SK-N-SH (cell line): ENCODE measurements around the gene GOLGA5. TPM values are rescaled to one million over a fixed set of nuclear protein-coding genes. Genes with fewer than 3 reads are reported as not detected.

Source experiments
- CTCF ChIA-PET: fragments of 300-600, 350-600 bp; formaldehyde crosslinking; extraction: SDS; loops from one replicate; lab custom pipeline; 2021; lab: Yijun Ruan, JAX
- POLR2A ChIA-PET: fragments of 350-600 bp; sonication (Branson Sonifier 250); formaldehyde crosslinking; extraction: SDS; loops from one replicate; lab custom pipeline; 2020; ENCODE audit warnings: antibody characterized with exemption, inconsistent platforms; lab: Yijun Ruan, JAX
- DNase-seq: peaks from one replicate; pipeline ENCODE4 v3.0.0; 2012
- H2AFZ ChIP-seq: fragments of 200-600 bp; sonication (generic); 2 replicates; pipeline ENCODE4 v1.8.1; 2016; ENCODE audit warnings: antibody characterized with exemption, mild to moderate bottlenecking, low read depth
- H3F3A ChIP-seq: fragments of 200-600 bp; sonication (generic); replicated peaks from 2 replicates; pipeline ENCODE3; 2016; ENCODE audit warnings: antibody characterized with exemption, mild to moderate bottlenecking; ENCODE audit not compliant: insufficient read depth
- H3K27ac ChIP-seq, 2 experiments: fragments of 200-500 bp in 1 of 2; fragments of 200-600 bp in 1 of 2; sonication (Bioruptor generic) in 1 of 2; sonication (generic), shearing (Covaris generic) in 1 of 2; 2 replicates each; pipeline versions ENCODE4 v1.5.1 to v1.6.1; 2014 to 2016; ENCODE audit warnings: low read depth in 2 of 2, inconsistent platforms in 1 of 2, low read length in 1 of 2, mild to moderate bottlenecking in 1 of 2, mixed read lengths in 1 of 2
- H3K27me3 ChIP-seq: fragments of 200-600 bp; sonication (generic), shearing (Covaris generic); 2 replicates; pipeline ENCODE4 v1.6.1; 2016; ENCODE audit warnings: mixed run types; ENCODE audit not compliant: insufficient read depth
- H3K36me3 ChIP-seq, 2 experiments: fragments of 200-500 bp in 1 of 2; fragments of 200-600 bp in 1 of 2; sonication (Bioruptor generic) in 1 of 2; sonication (generic) in 1 of 2; replicated peaks in 1 of 2; 2 replicates each; pipeline versions ENCODE3 to v1.5.1; 2014 to 2016; ENCODE audit warnings: low read length in 1 of 2, mild to moderate bottlenecking in 1 of 2; ENCODE audit not compliant: insufficient read depth in 2 of 2, control insufficient read depth in 1 of 2
- H3K4me1 ChIP-seq, 2 experiments: fragments of 200-500 bp in 1 of 2; fragments of 200-600 bp in 1 of 2; sonication (Bioruptor generic) in 1 of 2; sonication (generic), shearing (Covaris generic) in 1 of 2; 2 replicates each; pipeline versions ENCODE4 v1.5.1 to v1.6.1; 2014 to 2016; ENCODE audit warnings: low read depth in 1 of 2, low read length in 1 of 2, mixed run types in 1 of 2; ENCODE audit not compliant: insufficient read depth in 2 of 2, control insufficient read depth in 1 of 2
- H3K4me2 ChIP-seq: fragments of 200-600 bp; sonication (generic), shearing (Covaris generic); 2 replicates; pipeline ENCODE4 v1.6.1; 2017; ENCODE audit warnings: mixed run types
- H3K4me3 ChIP-seq, 2 experiments: fragments of 200-500 bp in 1 of 2; fragments of 200-600 bp in 1 of 2; sonication (Bioruptor generic) in 1 of 2; sonication (generic), shearing (Covaris generic) in 1 of 2; 2 replicates each; pipeline versions ENCODE4 v1.5.1 to v1.8.1; 2014 to 2016; ENCODE audit warnings: low read depth in 2 of 2, inconsistent platforms in 1 of 2, low read length in 1 of 2, mild to moderate bottlenecking in 1 of 2, mixed read lengths in 1 of 2, moderate library complexity in 1 of 2
- H3K79me2 ChIP-seq: fragments of 200-600 bp; sonication (generic); 2 replicates; pipeline ENCODE4 v1.8.1; 2017; ENCODE audit warnings: mild to moderate bottlenecking; ENCODE audit not compliant: insufficient read depth
- H3K9ac ChIP-seq: fragments of 200-600 bp; sonication (generic); 2 replicates; pipeline ENCODE4 v1.6.1; 2017; ENCODE audit warnings: mixed run types
- H3K9me2 ChIP-seq: fragments of 200-600 bp; sonication (generic); 2 replicates; pipeline ENCODE4 v1.6.1; 2017; ENCODE audit warnings: mixed run types
- H3K9me3 ChIP-seq: fragments of 200-600 bp; sonication (generic); 2 replicates; pipeline ENCODE4 v1.6.1; 2017; ENCODE audit warnings: mixed run types, mild to moderate bottlenecking, moderate library complexity
- H4K20me1 ChIP-seq: fragments of 200-600 bp; sonication (generic); 2 replicates; pipeline ENCODE4 v1.6.1; 2017; ENCODE audit warnings: mild to moderate bottlenecking, mixed run types; ENCODE audit not compliant: insufficient read depth
- CTCF ChIP-seq: fragments of 200-600 bp; sonication (generic); IDR thresholded peaks from 2 replicates; pipeline ENCODE4 v1.6.1; 2017; ENCODE audit warnings: antibody characterized with exemption, mild to moderate bottlenecking, moderate library complexity
- EP300 ChIP-seq, 2 experiments: IDR thresholded peaks; 2 replicates each; pipeline versions ENCODE4 v1.4.0 to v1.6.1; 2012; ENCODE audit warnings: borderline replicate concordance in 1 of 2, low read depth in 1 of 2, low read length in 1 of 2
- FOSL2 ChIP-seq: IDR thresholded peaks from 2 replicates; pipeline ENCODE4 v1.4.0; 2012; ENCODE audit warnings: low read depth, mild to moderate bottlenecking, moderate library complexity, borderline replicate concordance
- FOXJ3 ChIP-seq: sonication (generic); formaldehyde crosslinking; IDR thresholded peaks from 2 replicates; pipeline ENCODE4 v1.5.1; 2020; ENCODE audit warnings: mild to moderate bottlenecking, missing genetic modification reagents
- FOXM1 ChIP-seq: IDR thresholded peaks from 2 replicates; pipeline ENCODE4 v1.4.0; 2012; ENCODE audit warnings: low read depth, mild to moderate bottlenecking
- GATA2 ChIP-seq: sonication (generic); formaldehyde crosslinking; IDR thresholded peaks from 2 replicates; pipeline ENCODE4 v1.5.0; 2020; ENCODE audit warnings: mild to moderate bottlenecking, missing genetic modification reagents
- IRF3 ChIP-seq: fragments of 150-350 bp; IDR thresholded peaks from 2 replicates; pipeline ENCODE4 v1.6.1; 2016; ENCODE audit warnings: mild to moderate bottlenecking, low read depth, low read length
- NFIC ChIP-seq: IDR thresholded peaks from 2 replicates; pipeline ENCODE4 v1.4.0; 2012; ENCODE audit warnings: borderline replicate concordance
- NRF1 ChIP-seq: IDR thresholded peaks from 2 replicates; pipeline ENCODE4 v1.6.1; 2012; ENCODE audit warnings: low read depth, mild to moderate bottlenecking, low read length
- RAD21 ChIP-seq: IDR thresholded peaks from 2 replicates; pipeline ENCODE4 v1.6.1; 2012; ENCODE audit warnings: mild to moderate bottlenecking, low read length
- RCOR1 ChIP-seq: fragments of 150-350 bp; IDR thresholded peaks from 2 replicates; pipeline ENCODE4 v1.6.1; 2017; ENCODE audit warnings: antibody characterized with exemption, low read length
- RXRA ChIP-seq: IDR thresholded peaks from 2 replicates; pipeline ENCODE4 v1.4.0; 2012; ENCODE audit warnings: low read depth, mild to moderate bottlenecking, borderline replicate concordance
- SIN3A ChIP-seq: IDR thresholded peaks from 2 replicates; pipeline ENCODE4 v1.6.1; 2012; ENCODE audit warnings: low read depth, mild to moderate bottlenecking, low read length, moderate library complexity, borderline replicate concordance
- SMC3 ChIP-seq: IDR thresholded peaks from 2 replicates; pipeline ENCODE4 v1.6.1; 2012; ENCODE audit warnings: low read depth, low read length, improper control_type of control experiment
- USF2 ChIP-seq: fragments of 150-350 bp; IDR thresholded peaks from 2 replicates; pipeline ENCODE4 v1.6.1; 2017; ENCODE audit warnings: antibody characterized with exemption, low read length, low read depth, borderline replicate concordance
- YY1 ChIP-seq: IDR thresholded peaks from 2 replicates; pipeline ENCODE4 v1.4.0; 2012; ENCODE audit warnings: low read depth, mild to moderate bottlenecking
- WGBS: methylation state at CpG from one replicate; pipeline ENCODE4 v1.1.6; 2017; ENCODE audit warnings: low lambda C conversion rate; 5-methylcytosine and 5-hydroxymethylcytosine counted together
- polyA plus RNA-seq, 3 experiments: library from polyadenylated mRNA; depleted of rRNA; stranded (reverse); fragments of >200 nt; gene quantifications; 2 replicates each; pipeline ENCODE4 v1.2.3, GENCODE V29; 2012

The GOLGA5 gene
- polyA plus RNA-seq, 1 of the 3 experiments (the other 2 are of a cell fraction): 25.6 TPM

GRCh38 chr14:92883066-92883465, 89.0 kb downstream of the GOLGA5 start (continued):
- no peak for TF ChIP-seq CTCF
- TF ChIP-seq YY1: no peak

DNA sequence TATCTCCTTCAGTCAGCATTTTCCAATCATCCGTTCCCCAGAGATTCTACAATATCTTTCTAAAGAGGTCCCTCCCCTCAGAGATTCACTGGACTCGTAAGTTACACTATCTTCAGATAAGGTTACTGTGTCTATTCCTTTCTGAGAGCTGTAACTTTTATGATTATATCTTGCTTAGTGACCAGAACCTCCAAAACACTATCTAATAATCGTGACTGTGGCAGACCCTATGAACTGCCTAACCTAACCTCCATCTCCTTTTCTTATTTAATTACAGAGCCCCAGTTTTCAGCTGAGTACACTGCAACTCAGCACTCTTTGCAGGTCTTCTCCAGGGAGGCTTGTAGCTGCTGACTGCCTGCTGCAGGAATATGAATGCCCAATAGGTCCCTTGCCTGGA, 90.3 kb downstream of the GOLGA5 start:
- WGBS: 16% methylated on average over 3 of the region's 3 CpGs
- Histone ChIP-seq H3K9me2 (no peaks in the 10 kb centered on the region), H3K4me2 (no peak overlapping the region), H2AFZ (no peak overlapping the region), H3K4me3 (no peak overlapping the region), H3K36me3 (no peaks in the 10 kb centered on the region), H3K4me1 (peaks cover 0 to 51% of the 10 kb centered on the region in 2 experiments; a peak in 2 of 4 replicates), H3K27ac (peak overlapping the region in 1 of 2 experiments; percentile 98; a peak in 2 of 4 replicates), H4K20me1 (no peaks in the 10 kb centered on the region), H3K9me3 (no peaks in the 10 kb centered on the region), H3K79me2 (no peaks in the 10 kb centered on the region), H3K27me3 (peaks cover 6% of the 10 kb centered on the region; the same call in 1 of the 2 replicates), H3K9ac (no peak overlapping the region), H3F3A (no peaks in the 10 kb centered on the region)
- CTCF ChIA-PET: interaction anchor here (0.7 to 4.5 kb wide), 10 partner anchors 17 to 67 kb away, joined by 3 to 56 read pairs (median 6); partner anchors contain the start of gene CHGA
- TF ChIP-seq EP300 (IDR thresholded peaks at IDR 0.05; ENCODE audit: borderline replicate concordance in 1 of 2, low read depth in 1 of 2, low read length in 1 of 2) (peak in 1 of 2 experiments; percentile 57; a peak in 1 of 4 replicates), NFIC (no peak), NRF1 (no peak), FOXJ3 (CRISPR knock-in tag) (peak; percentile 39; the same call in 1 of the 2 replicates), GATA2 (CRISPR knock-in tag) (peak; percentile 58)
- POLR2A ChIA-PET: interaction anchor here (1.1 to 7.6 kb wide), 6 partner anchors 14 to 102 kb away, joined by 3 to 288 read pairs (median 46); partner anchors contain the start of gene CHGA
- no peak for DNase-seq

DNA sequence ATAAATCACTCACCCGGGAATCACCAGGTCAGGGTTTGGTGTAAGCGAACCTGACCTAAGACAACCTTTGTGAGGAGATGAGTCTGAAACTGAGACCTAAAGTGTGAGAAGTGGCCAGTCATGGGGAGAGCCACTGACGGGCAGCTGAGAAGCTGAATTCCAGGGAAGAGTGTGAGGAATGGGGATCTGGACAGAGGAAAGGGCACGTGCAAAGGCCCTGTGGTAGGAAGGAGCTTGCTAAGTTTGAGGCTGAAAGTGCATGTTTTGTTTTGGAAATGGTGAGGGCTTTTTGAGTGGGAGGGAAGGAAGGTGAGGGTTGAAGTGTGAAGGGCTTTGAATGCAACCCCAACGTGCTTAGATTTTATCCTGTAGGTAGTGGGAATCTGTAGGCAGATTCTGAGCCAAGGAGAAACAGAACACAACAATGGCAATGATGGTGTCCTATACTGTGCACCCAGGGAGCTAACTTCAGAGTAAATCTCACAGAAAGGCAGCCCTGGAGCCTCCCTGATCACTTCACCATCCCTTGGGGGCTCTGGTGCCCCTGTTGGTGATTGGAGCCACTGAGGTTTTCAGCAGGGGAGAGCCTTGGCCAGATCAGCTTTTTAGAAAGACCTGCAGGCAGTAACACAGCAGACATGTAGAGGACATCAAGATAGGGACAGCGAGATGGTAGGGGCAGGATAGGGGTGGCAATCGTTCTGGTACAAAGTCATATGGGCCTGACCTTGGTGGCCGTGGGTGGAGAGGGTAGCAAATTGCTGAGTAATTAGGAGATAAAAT, 91.4 kb downstream of the GOLGA5 start:
- Histone ChIP-seq H4K20me1 (no peaks in the 10 kb centered on the region), H3K4me1 (peaks cover 0 to 57% of the 10 kb centered on the region in 2 experiments; a peak in 2 of 4 replicates), H3K27ac (peak overlapping the region in 1 of 2 experiments; percentile 98; a peak in 2 of 4 replicates), H3K27me3 (peaks cover 6% of the 10 kb centered on the region; the same call in 1 of the 2 replicates), H3K36me3 (no peaks in the 10 kb centered on the region), H3K4me3 (no peak overlapping the region), H3K9ac (no peak overlapping the region), H3K79me2 (no peaks in the 10 kb centered on the region), H3F3A (no peaks in the 10 kb centered on the region), H3K9me2 (no peaks in the 10 kb centered on the region), H2AFZ (no peak overlapping the region), H3K9me3 (no peaks in the 10 kb centered on the region), H3K4me2 (no peak overlapping the region)
- ChIA-PET POLR2A (interaction anchor here (0.6 to 7.6 kb wide), 14 partner anchors 13 to 185 kb away, joined by 3 to 288 read pairs (median 8); partner anchors contain the start of gene CHGA), CTCF (interaction anchor here (0.8 to 4.5 kb wide), 15 partner anchors 9 to 228 kb away, joined by 3 to 56 read pairs (median 5); partner anchors contain the start of gene CHGA)
- TF ChIP-seq SIN3A: no peak
- no peak for TF ChIP-seq RXRA
- TF ChIP-seq NFIC: no peak
- TF ChIP-seq IRF3: no peak
- peak; percentile 76 for TF ChIP-seq FOXJ3 (CRISPR knock-in tag)
- TF ChIP-seq RCOR1: peak; percentile 51
- TF ChIP-seq EP300 (IDR thresholded peaks at IDR 0.05; ENCODE audit: borderline replicate concordance in 1 of 2, low read depth in 1 of 2, low read length in 1 of 2): peak in 1 of 2 experiments; percentile 94; a peak in 2 of 4 replicates
- peak; percentile 81 for TF ChIP-seq GATA2 (CRISPR knock-in tag)
- TF ChIP-seq USF2: no peak
- peak; percentile 50 for TF ChIP-seq RAD21
- peak; percentile 26; the same call in 1 of the 2 replicates for TF ChIP-seq SMC3
- no peak for TF ChIP-seq FOXM1
- no peak for TF ChIP-seq FOSL2
- DNase-seq: peak; percentile 61
- 15% methylated on average over 8 of the region's 8 CpGs for WGBS
